Measurements from ENCODE around the gene ZBED4. TPM values are rescaled to one million over a fixed set of nuclear protein-coding genes. Genes with fewer than 3 reads are reported as not detected.

The ZBED4 gene
- total RNA-seq, 1 experiment from 2014 or later: 21.6 TPM

DNA sequence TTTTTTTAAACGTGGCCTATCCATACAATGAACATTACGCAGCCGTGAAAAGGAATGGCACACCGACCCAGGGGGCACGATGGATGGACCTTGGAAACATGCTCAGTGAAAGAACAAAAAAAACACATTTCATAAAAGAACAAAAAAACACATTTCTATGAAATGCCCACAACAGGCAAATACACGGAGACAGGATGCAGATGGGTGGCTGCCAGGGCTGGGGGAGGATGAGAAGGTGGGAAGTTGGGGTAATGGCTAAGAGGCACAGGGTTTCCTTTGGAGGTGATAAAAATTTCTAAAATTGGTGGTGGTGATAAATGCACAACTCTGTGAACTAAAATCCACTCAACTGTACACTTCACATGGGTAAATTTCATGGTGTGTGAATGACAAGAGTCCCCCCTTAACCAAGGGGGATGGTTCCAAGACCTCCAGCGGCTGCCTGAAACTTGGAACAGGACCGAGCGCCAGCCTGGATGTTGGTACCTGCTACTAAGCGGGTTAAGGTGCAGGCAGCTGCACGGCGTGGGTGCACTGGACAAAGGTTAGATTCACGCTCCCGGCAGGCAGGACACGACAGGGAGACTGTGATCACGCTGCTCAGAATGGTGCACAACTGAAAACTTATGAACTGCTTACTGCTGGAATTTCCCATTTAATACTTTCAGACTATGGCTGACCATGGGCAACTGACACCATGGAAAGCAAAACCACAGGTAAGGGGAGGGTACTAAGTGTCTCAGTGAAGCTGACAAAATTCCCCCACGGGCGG, 42.4 kb upstream of the ZBED4 start:
- no peak for DNase-seq (ENCODE audit: low read depth, low spot score)
- Histone ChIP-seq H3K9me2 (ENCODE audit: insufficient read depth) (no peaks in the 10 kb centered on the region), H3K27me3 (ENCODE audit: insufficient read depth, low read length) (no peaks in the 10 kb centered on the region), H3K36me3 (ENCODE audit: control insufficient read depth in 1 of 2, insufficient read depth in 2 of 2, low read length in 2 of 2) (peaks cover 0 to 3% of the 10 kb centered on the region in 2 experiments; a peak in 3 of 4 replicates), H2AFZ (ENCODE audit: low read depth, low read length, poor library complexity, severe bottlenecking) (no peak overlapping the region), H3K9me3 (ENCODE audit: control insufficient read depth in 1 of 2, insufficient read depth in 1 of 2, low read depth in 1 of 2, low read length in 2 of 2) (no peaks in the 10 kb centered on the region), H3K4me2 (ENCODE audit: low read length) (no peak overlapping the region), H4K20me1 (ENCODE audit: insufficient read depth) (peaks cover 14% of the 10 kb centered on the region; the same call in 1 of the 2 replicates), H3K9ac (ENCODE audit: low read length) (no peak overlapping the region), H3K4me1 (ENCODE audit: control insufficient read depth in 1 of 2, insufficient read depth in 2 of 2, low read length in 2 of 2) (peaks cover 0 to 17% of the 10 kb centered on the region in 2 experiments; a peak in 2 of 4 replicates), H3K27ac (ENCODE audit: low read depth, low read length) (no peak overlapping the region), H3K4me3 (replicated peaks in 1 of 2; ENCODE audit: low read depth in 1 of 2, low read length in 2 of 2) (no peak overlapping the region), H3K79me2 (ENCODE audit: insufficient read depth, low read length) (peaks cover 100% of the 10 kb centered on the region)
- no TSS peak for BruUV-seq (replicated peaks)
- ChIA-PET CTCF (no interaction called here), POLR2A (no interaction called here), RAD21 (ENCODE audit: low non-redundant PET in 1 of 2, low total read pairs in 2 of 2, uncharacterized antibody in 2 of 2, unreplicated experiment in 2 of 2) (no interaction called here)
- ATAC-seq: no peak
- intact Hi-C loops (cut with micrococcal nuclease): no loop called here
- TF ChIP-seq RAD21 (IDR thresholded peaks at IDR 0.05; ENCODE audit: low read depth): no peak
- no peak for TF ChIP-seq JUND (IDR thresholded peaks at IDR 0.05)
- no peak for TF ChIP-seq YY1 (IDR thresholded peaks at IDR 0.05; ENCODE audit: extremely low read depth, insufficient replicate concordance, low read depth, low read length)
- no peak for TF ChIP-seq TCF7L2 (IDR thresholded peaks at IDR 0.05; ENCODE audit: borderline replicate concordance, extremely low read depth, insufficient read depth, insufficient read length)
- TF ChIP-seq, protein P1, sequence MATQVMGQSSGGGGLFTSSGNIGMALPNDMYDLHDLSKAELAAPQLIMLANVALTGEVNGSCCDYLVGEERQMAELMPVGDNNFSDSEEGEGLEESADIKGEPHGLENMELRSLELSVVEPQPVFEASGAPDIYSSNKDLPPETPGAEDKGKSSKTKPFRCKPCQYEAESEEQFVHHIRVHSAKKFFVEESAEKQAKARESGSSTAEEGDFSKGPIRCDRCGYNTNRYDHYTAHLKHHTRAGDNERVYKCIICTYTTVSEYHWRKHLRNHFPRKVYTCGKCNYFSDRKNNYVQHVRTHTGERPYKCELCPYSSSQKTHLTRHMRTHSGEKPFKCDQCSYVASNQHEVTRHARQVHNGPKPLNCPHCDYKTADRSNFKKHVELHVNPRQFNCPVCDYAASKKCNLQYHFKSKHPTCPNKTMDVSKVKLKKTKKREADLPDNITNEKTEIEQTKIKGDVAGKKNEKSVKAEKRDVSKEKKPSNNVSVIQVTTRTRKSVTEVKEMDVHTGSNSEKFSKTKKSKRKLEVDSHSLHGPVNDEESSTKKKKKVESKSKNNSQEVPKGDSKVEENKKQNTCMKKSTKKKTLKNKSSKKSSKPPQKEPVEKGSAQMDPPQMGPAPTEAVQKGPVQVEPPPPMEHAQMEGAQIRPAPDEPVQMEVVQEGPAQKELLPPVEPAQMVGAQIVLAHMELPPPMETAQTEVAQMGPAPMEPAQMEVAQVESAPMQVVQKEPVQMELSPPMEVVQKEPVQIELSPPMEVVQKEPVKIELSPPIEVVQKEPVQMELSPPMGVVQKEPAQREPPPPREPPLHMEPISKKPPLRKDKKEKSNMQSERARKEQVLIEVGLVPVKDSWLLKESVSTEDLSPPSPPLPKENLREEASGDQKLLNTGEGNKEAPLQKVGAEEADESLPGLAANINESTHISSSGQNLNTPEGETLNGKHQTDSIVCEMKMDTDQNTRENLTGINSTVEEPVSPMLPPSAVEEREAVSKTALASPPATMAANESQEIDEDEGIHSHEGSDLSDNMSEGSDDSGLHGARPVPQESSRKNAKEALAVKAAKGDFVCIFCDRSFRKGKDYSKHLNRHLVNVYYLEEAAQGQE (IDR thresholded peaks at IDR 0.05; ENCODE audit: low read depth): no peak
- TF ChIP-seq, protein P2, sequence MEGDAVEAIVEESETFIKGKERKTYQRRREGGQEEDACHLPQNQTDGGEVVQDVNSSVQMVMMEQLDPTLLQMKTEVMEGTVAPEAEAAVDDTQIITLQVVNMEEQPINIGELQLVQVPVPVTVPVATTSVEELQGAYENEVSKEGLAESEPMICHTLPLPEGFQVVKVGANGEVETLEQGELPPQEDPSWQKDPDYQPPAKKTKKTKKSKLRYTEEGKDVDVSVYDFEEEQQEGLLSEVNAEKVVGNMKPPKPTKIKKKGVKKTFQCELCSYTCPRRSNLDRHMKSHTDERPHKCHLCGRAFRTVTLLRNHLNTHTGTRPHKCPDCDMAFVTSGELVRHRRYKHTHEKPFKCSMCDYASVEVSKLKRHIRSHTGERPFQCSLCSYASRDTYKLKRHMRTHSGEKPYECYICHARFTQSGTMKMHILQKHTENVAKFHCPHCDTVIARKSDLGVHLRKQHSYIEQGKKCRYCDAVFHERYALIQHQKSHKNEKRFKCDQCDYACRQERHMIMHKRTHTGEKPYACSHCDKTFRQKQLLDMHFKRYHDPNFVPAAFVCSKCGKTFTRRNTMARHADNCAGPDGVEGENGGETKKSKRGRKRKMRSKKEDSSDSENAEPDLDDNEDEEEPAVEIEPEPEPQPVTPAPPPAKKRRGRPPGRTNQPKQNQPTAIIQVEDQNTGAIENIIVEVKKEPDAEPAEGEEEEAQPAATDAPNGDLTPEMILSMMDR (IDR thresholded peaks at IDR 0.05 in 2 of 3, conservative IDR thresholded peaks at IDR 0.05 in 1 of 3; ENCODE audit: borderline replicate concordance in 1 of 3, insufficient read depth in 1 of 3, low read depth in 2 of 3, low read length in 2 of 3): no peak
- no peak for TF ChIP-seq ZNF274 (IDR thresholded peaks at IDR 0.05; ENCODE audit: low read depth, low read length)
- no peak for TF ChIP-seq SP1 (IDR thresholded peaks at IDR 0.05; ENCODE audit: low read depth)
- TF ChIP-seq, protein P3, sequence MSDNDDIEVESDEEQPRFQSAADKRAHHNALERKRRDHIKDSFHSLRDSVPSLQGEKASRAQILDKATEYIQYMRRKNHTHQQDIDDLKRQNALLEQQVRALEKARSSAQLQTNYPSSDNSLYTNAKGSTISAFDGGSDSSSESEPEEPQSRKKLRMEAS (IDR thresholded peaks at IDR 0.05): no peak
- TF ChIP-seq EZH2 (IDR thresholded peaks at IDR 0.05): no peak
- TF ChIP-seq, protein P4, sequence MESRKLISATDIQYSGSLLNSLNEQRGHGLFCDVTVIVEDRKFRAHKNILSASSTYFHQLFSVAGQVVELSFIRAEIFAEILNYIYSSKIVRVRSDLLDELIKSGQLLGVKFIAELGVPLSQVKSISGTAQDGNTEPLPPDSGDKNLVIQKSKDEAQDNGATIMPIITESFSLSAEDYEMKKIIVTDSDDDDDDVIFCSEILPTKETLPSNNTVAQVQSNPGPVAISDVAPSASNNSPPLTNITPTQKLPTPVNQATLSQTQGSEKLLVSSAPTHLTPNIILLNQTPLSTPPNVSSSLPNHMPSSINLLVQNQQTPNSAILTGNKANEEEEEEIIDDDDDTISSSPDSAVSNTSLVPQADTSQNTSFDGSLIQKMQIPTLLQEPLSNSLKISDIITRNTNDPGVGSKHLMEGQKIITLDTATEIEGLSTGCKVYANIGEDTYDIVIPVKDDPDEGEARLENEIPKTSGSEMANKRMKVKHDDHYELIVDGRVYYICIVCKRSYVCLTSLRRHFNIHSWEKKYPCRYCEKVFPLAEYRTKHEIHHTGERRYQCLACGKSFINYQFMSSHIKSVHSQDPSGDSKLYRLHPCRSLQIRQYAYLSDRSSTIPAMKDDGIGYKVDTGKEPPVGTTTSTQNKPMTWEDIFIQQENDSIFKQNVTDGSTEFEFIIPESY (IDR thresholded peaks at IDR 0.05; ENCODE audit: extremely low read depth, insufficient replicate concordance, low read length): no peak
- no peak for TF ChIP-seq EZH2phosphoT487 (IDR thresholded peaks at IDR 0.05; ENCODE audit: borderline replicate concordance)
- no peak for TF ChIP-seq EGR1 (IDR thresholded peaks at IDR 0.05; ENCODE audit: low read depth)
- no peak for TF ChIP-seq POLR2AphosphoS5 (IDR thresholded peaks at IDR 0.05; ENCODE audit: low read depth, low read length)
- no peak for TF ChIP-seq CEBPB (IDR thresholded peaks at IDR 0.05; ENCODE audit: low read depth)
- TF ChIP-seq FOSL1 (IDR thresholded peaks at IDR 0.05; ENCODE audit: low read depth): no peak
- TF ChIP-seq ELF1 (IDR thresholded peaks at IDR 0.05; ENCODE audit: borderline replicate concordance, low read depth): no peak
- TF ChIP-seq, protein P5, sequence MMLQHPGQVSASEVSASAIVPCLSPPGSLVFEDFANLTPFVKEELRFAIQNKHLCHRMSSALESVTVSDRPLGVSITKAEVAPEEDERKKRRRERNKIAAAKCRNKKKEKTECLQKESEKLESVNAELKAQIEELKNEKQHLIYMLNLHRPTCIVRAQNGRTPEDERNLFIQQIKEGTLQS (IDR thresholded peaks at IDR 0.05): no peak
- no peak for TF ChIP-seq POLR2A (IDR thresholded peaks at IDR 0.05; ENCODE audit: borderline replicate concordance, extremely low read depth, insufficient read depth, insufficient read length)
